HG03159 (cell line): ENCODE results near the gene AFF1.
"Not testable (repeated sequence)": the region's sequence is repeated elsewhere in the genome, so short reads cannot be mapped to it uniquely, and the experiment has no call there.

ENCODE experiments used
- ATAC-seq: cut with Tn5 transposase; IDR thresholded peaks from one replicate; pipeline ENCODE4 v1.9.1; 2021; ENCODE audit warnings: mild to moderate bottlenecking, moderate library complexity; ENCODE audit not compliant: unreplicated experiment

Gene AFF1

GRCh38 chr4:87034527-87034926, 99.7 kb downstream of the AFF1 start:
- ATAC-seq: no peak

GRCh38 chr4:87035881-87036509, 101.2 kb downstream of the AFF1 start:
- ATAC-seq: no peak

- no peak for ATAC-seq
These were observed 101.9 kb downstream of the AFF1 start for GRCh38 chr4:87036713-87037112.

- ATAC-seq: not testable (repeated sequence)
These were observed 102.4 kb downstream of the AFF1 start for GRCh38 chr4:87037171-87037570.

GRCh38 chr4:87037671-87038334, 103.0 kb downstream of the AFF1 start:
- ATAC-seq: no peak

- peak; percentile 39 for ATAC-seq
These were observed 104.2 kb downstream of the AFF1 start for GRCh38 chr4:87038837-87039615.

- no peak for ATAC-seq
These were observed 106.3 kb downstream of the AFF1 start for GRCh38 chr4:87041141-87041540.

- no peak for ATAC-seq
These were observed 107.4 kb downstream of the AFF1 start for GRCh38 chr4:87042221-87042620.

- ATAC-seq: peak; percentile 48
These were observed 108.4 kb downstream of the AFF1 start for GRCh38 chr4:87042986-87043820.

- ATAC-seq: no peak
These were observed 109.9 kb downstream of the AFF1 start for GRCh38 chr4:87044511-87045233.

GRCh38 chr4:87045234-87045558, 110.4 kb downstream of the AFF1 start:
- ATAC-seq: no peak

- no peak for ATAC-seq
These were observed 110.8 kb downstream of the AFF1 start for GRCh38 chr4:87045659-87046058.

- ATAC-seq: no peak
These were observed 111.3 kb downstream of the AFF1 start for GRCh38 chr4:87046121-87046551.

- no peak for ATAC-seq
These were observed 112.5 kb downstream of the AFF1 start for GRCh38 chr4:87047281-87047798.

- no peak for ATAC-seq
These were observed 114.7 kb downstream of the AFF1 start for GRCh38 chr4:87049508-87049907.

- ATAC-seq: no peak
These were observed 115.8 kb downstream of the AFF1 start for GRCh38 chr4:87050596-87050995.

- no peak for ATAC-seq
These were observed 116.4 kb downstream of the AFF1 start for GRCh38 chr4:87051121-87051713.

- ATAC-seq: no peak
These were observed 117.8 kb downstream of the AFF1 start for GRCh38 chr4:87052615-87053014.

- ATAC-seq: no peak
These were observed 118.4 kb downstream of the AFF1 start for GRCh38 chr4:87053176-87053658.
